ENCODE measurements around the gene TEX264.
"Not testable (repeated sequence)": the region's sequence is repeated elsewhere in the genome, so short reads cannot be mapped to it uniquely, and the experiment has no call there.

The TEX264 gene

DNA sequence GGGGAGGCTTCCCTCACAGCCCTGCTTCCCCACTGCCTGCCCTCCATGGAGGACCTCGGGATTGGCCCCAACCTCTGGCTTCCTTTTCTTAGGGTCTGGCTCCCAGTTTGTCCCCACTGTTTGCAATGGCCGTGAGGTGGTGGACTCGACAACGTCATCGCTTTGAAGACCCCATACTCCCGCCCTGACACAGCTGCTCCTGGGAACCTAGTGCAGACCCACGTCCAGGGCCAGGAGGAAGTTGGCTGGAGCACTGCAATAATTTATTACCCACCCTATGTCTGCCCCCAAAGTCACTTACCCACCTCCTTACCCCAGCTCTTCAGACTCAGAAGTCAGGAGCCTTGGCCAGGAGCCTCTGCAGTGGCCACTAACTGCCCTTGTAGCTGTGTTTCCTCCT, 46.9 kb downstream of the TEX264 start:
- no peak for DNase-seq

DNA sequence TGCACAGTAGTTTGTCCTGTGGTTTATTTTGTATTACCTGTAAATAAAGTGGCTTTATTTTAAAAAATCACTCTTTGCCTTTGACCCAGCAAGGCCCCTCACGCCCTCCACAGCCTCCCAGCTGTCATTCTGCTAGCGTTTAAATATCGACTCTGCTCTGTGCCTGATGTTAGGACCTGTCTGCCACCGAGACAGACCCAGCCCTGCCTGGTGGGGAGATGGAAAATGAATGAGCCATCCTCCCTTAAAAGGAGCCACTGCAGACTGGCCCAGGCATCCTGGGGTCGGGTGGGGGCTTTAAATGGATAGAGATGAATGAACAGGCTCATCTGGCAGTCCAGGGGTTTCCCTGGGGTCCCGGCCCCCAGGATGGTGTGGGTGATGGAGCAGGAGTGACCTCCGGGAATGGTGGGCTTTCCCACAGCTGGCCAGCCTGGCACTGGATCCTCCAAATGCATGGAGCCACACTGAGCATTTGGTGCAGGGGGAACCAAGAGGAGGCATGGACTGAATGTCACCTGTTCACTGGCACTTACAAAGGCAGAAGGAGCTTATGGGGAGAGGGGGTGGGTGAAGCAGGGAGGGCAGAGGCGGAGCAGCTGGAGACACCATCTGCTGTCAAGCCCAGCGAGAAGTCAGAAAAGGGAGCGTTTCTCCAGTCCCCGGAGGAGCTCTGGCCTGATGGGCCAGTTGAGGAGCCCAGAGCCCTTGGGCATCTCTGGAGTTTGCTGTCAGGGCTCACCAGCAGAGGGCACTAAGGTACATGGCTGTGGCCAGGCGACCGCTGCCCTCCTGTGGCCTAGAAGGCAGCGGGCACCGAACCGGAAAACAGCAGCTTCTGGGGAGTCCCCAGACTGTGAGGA, 47.7 kb downstream of the TEX264 start:
- peak; percentile 13 to 57 for DNase-seq

DNA sequence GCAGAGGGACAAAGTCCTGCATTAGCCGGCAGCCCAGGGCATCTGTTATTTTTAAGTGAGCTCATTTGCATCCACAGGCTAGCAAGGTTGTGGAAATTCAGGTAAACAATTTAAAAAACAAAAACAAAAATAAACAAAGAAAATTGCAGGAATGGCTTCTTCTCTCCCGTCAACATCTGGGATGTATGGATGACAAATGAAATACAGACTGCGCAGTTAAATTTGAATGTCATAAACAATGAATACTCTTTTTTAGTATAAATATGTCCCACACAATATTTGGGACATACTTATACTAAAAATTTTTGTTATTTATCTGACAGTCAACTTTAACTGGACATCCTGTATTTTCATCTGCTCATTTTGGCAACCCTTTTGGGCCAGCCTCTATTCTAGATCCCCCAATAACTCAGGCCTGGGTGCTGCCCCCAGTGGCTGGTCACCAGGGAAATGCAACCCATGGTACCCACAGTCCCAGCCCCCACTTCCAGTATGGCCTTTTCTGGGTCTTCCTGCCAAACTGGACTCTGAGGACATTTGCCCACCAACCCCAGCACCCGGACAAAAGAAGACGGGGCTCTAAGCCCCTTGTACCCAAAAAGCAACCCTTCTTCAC, 48.5 kb downstream of the TEX264 start:
- DNase-seq, result no peak

DNA sequence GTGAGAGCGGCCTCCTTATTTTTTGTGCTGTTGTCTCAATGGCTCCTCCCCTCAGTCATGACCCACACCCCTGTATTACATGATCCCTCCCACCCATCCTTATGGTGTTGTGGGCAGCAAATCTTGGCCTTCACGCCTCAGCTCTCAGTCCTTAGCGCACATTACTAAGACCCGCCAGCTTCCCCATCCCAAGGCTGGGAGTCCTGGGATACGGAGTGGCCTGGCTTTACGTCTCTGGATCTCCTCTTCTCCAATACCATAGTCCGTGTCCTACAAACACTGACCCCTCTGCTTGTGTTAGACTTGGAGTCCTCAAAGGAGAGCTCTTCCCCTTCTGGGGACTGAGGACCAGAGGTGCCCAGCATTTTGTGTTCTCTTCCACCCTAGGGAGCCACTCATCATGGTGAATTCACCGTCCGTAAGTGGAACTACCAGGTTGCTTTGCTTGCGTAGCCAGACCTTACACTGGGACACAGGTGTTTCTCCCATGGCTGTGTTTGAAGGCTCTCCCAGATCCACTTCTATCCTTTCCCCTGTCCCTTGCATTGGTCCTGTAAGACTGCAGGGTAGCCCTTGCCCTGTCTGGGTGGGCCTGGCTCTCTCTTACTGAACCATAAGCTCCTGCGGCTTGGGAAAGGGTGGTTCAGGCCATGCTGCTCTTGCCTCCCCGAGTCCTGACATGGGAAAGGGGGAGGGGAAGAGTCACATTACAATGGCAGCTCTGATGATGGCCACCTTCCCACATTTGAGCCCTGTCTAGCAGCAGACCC, 49.4 kb downstream of the TEX264 start:
- DNase-seq, result no peak

DNA sequence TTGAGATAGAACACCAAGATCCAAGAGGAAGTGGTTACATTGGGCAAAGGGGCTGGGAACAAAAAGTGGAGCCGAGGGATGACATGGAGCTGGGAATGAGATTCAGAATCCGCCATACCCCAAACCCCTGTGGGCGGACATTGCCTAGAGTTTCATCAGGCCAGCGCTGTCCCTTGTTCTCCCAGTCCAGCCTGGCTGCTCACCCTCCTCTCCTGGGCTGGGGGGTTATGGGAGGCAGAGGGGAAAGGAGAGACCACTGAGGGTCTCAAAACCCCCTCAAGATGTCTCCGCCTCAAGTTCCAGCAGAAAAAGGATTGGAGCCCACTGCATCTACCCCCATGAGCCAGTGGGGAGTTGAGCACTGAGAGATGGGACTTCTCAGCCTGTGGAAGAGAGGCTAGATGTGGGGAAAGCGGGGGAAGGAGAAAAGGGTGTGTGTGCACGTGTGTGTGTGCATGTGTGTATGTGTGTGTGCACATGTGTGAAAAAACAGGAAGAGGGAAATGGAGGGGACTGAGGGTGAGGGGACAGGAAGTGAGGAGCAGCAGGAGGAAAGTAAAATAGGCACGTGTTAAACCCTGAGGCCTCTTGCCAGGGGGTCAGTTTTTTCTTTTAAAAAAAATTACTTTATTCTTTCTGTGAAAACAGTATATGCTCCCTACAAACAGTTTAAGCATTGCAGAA, 50.2 kb downstream of the TEX264 start:
- no peak for DNase-seq

DNA sequence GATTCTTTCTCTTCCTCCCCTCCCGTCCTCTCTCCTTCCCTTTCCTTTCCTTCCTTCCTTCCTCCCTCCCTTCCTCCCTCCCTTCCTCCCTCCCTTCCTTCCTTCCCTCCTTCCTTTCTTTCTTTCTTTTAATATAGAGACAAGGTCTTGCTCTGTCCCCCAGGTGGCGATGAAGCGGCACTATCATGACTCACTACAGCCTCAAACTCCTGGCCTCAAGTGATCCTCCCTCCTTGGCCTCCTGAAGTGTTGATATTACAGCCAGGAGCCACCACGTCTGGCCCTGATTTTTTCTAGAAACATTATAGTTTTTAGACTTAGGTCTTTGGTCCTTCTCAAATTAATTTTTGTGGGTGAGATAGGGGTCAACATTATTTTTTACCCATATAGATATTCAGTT, 51.3 kb downstream of the TEX264 start:
- DNase-seq, result no peak

DNA sequence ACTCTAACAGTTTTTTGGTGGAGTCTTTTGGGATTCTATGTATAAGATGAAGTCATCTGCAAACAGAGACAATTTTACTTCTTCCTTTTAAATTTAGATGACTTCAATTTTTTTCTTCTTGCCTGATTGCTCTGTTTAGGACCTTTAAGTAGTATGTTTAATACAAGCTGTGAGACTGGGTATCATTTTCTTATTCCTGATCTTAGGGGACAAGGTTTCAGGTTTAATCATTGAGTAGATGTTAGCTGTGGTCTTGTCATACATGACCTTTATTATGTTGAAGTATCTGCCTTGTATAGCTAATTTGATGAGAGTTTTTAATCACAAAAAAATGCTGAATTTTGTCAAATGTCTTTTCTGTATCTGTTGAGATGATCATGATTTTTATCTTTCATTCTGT, 56.4 kb downstream of the TEX264 start:
- no peak for DNase-seq

DNA sequence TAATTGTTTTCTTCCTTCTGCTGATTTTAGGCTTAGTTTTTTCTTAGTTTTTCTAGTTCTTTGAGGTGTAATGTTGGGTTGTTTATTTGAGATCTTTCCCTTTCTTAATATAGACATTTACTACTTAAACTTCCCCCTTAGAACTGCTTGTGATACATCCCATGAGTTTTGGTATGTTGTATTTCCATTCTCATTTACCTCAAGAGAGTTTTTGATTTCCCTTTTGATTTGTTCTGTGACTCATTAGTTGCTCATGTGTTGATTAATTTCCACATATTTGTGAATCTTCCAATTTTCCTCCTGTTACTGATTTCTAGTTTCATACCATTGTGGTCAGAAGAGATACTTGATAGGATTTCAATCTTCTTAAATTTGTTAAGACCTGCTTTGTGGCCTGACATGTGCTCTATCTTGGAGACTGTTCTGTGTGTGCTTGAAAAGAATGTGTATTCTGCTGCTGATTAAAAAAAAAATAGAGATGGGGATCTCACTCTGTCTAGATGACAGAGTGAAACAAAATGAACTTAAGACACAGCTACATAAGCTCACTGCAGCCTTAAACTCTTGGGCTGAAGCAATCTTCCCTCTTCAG, 58.1 kb downstream of the TEX264 start:
- DNase-seq, result no peak

DNA sequence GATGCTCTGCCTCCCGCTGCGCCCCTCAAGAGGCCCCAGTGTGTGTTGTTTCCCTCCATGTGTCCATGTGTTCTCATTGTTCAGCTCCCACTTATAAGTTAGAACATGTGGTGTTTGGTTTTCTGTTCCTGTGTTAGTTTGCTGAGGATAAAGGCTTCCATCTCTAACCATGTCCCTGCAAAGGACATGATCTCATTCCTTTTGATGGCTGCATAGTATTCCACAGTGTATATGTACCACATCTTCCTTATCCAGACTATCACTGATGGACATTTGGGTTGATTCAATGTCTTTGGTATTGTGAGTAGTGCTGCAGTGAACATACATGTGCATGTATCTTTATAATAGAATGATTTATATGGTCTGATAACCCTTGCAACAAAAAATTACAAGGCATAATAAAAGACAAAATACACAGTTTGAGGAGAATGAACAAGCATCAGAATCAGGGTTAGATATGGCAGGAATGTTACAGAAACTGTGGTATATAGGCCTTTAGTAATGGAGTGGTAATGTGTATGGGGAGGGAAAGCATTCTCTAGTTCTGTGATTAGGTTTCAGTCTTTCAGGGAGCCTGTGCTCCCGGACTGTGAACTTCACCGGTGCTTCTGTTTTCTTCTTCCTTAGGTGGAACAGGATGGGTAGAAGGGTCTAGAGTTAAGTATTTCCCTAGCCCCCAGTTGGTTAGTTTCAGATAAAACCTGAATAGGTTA, 63.0 kb downstream of the TEX264 start:
- no peak for DNase-seq

DNA sequence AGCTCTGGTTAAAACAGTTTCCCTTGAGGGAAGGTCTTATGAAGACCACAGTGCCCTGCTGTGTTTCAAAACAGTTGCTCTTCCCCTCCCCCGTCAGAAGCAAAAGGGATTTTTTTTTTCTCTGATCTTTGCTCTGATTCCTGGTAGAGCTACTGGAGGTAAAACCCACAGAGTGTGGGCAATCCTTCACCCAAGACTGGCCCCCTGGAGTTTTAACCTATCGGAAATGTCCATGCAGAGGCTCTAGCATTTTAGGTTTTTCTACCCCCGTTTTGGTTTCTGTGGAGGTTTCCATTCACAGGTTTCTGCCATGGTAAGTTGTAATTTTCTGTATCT, 63.5 kb downstream of the TEX264 start:
- no peak for DNase-seq

DNA sequence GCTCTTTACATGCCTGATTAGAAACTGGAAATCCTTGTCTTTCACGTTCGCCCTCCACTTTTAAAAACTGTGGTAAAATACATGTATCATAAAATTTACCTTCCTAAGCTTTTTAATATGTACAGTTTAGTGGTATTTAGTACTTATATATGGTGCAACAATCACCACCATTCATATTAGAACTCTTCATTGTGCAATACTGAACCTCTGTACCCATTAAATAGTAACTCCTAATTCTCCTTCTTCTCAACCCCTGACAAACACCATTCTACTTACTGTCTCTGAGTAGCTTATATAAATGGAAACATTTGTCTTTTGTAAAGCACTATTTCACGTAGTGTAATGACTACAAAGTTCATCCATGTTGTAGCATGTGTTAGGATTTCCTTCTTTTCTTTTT, 64.0 kb downstream of the TEX264 start:
- DNase-seq, result no peak

DNA sequence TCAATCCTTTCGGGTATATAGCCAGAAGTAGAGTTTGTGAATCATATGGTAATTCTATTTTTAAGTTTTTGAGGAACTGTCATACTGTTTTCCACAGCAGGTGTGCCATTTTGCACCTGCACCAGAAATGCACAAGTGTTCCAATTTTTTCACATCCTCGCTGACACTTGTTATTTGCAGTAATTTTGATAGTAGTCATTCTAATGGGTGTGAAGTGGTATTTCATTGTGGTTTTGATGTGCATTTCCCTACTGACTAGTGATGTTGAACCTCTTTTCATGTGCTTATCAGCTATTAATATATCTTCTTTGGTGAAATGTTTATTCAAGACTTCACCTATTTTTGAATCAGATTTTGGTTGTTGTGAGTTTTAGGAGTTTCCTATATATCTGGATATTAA, 64.9 kb downstream of the TEX264 start:
- no peak for DNase-seq

DNA sequence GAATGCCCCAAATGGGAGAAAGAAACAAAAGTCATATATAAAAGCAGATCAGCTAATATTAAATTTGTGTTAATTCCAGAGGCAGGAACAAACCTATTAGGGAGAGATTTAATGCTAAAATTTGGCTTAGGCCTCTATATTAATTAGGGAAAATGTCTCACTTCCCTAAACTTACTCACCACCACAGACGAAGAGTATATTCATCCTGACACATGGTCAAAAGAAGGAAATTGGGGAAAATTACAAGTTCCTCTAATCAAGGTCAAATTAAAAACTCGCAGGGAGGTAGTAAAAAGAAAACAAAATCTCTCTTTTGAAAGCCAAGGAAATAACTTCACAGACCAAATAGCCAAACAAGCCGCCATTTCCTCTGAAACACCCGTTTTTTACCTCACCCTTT, 68.1 kb downstream of the TEX264 start:
- no peak for DNase-seq

DNA sequence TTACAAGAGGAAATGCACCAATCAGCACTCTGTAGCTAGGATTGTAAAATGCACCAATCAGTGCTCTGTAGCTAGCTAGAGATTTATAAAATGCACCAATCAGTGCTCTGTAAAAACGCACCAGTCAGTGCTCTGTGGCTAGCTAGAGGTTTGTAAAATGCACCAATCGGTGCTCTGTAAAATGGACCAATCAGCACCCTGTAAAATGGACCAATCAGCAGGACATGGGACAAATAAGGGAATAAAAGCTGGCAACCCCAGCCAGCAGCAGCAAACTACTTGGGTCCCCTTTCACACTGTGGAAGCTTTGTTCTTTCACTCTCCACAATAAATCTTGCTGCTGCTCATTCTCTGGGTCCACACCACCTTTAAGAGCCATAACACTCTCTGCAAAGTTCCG, 71.3 kb downstream of the TEX264 start:
- not testable (repeated sequence) for DNase-seq

DNA sequence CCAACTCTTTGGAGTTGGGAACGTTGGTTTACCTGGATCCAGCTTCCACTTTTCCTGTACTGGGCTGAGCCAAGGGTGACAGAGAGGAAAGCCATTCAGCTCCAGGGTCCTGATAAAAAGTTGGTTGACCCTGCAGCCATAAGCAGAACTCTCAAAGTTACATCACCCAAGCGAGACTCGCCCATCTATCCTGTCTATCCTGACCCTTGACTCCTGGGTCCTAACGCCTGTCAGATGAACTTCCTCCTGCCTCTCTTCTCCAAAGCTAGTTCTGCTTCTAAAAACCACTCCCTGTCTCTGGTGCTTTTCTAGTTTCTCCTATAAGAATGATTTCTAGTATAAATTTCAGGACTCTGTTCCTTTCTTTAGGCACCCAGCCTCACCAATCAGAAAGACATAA, 71.9 kb downstream of the TEX264 start:
- not testable (repeated sequence) for DNase-seq

DNA sequence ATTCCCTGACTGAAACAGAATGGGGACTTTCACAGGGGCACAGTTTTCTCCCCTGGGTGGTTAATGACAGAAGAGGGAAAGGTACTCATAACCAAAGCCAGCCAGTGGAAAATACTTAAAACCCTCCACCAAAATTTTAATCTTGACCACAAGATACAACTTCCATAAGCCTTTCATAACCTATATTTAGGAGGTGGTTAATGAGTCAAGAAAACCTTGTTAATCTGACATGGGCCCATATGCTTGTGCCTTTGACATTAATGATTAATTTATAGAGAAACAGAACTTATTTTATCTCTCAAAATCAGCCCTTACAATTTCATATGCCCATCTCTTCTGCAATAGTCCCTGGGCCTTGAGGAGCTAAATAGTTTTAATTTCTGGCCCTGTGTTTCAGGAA, 76.8 kb downstream of the TEX264 start:
- no peak for DNase-seq

DNA sequence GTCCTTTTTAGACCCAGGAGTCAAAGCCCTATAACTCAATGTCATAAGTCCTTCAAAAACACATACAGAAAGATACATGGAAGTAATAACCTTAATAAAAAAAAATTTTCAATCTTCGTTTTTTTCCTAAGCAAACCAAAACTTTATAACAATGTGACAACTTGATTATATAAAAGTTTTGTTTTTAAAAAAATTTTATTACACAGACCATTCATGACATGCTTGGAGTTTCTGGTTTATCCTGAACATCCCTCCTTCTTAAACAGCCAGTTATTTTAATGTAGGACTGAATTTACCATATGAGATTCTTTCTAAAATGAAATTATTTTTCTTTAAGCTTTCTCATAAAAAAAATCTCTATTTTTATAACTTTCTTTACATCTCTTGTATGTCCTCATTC, 77.3 kb downstream of the TEX264 start:
- DNase-seq, result no peak

DNA sequence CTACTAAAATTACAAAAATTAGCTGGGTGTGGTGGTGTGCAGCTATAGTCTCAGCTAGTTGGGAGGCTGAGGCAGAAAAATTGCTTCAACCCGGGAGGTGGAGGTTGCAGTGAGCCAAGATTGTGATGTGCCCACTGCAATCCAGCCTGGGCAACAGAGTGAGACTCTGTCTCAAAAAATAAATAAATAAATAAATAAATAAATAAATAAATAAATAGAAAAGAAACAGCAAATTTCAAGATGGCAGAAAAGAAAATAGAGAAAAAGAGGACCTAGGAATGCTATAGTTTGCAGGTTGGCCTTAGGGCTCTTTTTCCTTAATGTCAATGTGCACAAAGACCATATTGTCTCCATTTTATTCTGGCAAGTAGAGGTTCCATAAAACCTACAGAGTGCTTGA, 79.8 kb downstream of the TEX264 start:
- no peak for DNase-seq

DNA sequence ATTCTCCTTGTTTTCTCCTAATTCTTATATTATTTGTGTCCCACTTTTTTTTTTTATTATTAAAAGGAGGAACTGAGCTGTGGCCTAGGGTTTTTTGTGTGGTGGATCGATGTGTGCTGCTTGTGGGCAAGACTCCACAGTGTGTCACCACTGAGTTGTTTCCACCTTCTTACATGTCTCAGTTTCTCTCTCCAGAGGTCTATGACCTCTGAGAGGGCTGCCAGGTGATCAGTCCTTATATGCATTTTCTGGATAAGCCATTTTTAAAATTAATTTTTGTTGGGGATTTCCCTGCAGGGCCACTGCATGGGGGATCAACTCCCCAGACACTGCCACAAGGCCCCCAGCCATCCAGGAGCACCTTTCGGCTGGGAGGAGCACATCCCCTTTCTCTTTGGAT, 80.2 kb downstream of the TEX264 start:
- DNase-seq, result no peak
